NK-92 (cell line): ENCODE data around the gene WDR48.

Experiments used
- DNase-seq: peaks from one replicate; lab custom pipeline; 2025; ENCODE audit not compliant: unreplicated experiment; lab: John Stamatoyannopoulos, UW

The WDR48 gene

GRCh38 chr3:39137991-39138803 lies 86.4 kb downstream of the WDR48 start:
- DNase-seq: no peak

DNA sequence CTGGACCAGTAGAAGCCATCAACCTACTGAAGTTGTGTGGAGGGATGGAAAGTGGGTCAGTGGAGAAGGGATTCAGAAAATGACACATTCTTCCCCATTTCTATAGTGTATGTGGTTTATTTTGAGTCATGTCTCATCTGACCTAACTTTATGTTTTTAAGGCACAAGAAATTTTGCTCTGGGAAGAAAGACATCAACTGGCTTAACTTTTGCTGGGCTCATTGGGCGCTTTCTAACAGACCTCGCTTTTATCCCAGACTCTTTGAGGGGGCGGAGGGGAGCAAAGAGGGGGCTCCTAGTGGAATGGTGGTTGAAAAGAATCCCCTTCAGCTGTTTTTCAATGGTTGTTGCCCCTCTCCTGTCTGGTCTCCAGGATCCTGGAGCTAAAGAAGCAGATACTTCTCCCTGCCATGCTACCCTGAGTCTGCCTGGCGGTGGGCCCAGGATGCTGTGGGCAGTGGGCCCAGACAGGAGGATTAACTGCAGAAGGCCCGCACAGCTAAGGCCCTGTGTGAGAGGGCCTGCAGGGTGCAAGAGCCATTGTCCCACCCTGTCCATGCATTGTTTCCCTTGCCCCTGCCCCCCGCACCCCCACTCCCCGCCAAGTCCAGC lies 87.1 kb downstream of the WDR48 start:
- DNase-seq: no peak

GRCh38 chr3:39139442-39139841 lies 87.6 kb downstream of the WDR48 start:
- no peak for DNase-seq

- no peak for DNase-seq
Observed at GRCh38 chr3:39140341-39140971, 88.6 kb downstream of the WDR48 start.

GRCh38 chr3:39141171-39141995 lies 89.6 kb downstream of the WDR48 start:
- no peak for DNase-seq

DNA sequence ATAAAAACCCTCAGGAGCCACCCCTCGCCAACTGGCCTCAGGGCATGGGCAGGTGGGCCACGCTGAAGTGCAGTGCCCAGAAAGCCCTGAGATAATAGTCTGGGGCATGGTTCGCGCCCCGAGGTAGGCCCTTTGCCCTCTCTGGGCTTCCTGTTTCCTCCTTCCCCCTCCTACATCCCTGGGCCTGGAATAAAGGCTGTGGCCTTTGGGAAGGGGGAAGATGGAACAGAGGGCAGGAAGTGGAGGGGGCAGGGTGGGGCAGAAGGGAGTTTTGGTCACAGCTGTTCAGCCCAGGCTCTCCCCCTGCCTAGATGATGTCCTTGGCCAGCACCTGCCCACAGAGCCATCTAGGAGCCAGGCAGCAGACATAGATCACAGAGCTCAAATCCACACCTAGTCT lies 90.3 kb downstream of the WDR48 start:
- DNase-seq: no peak

- no peak for DNase-seq
Observed at GRCh38 chr3:39143051-39143885, 91.5 kb downstream of the WDR48 start.

DNA sequence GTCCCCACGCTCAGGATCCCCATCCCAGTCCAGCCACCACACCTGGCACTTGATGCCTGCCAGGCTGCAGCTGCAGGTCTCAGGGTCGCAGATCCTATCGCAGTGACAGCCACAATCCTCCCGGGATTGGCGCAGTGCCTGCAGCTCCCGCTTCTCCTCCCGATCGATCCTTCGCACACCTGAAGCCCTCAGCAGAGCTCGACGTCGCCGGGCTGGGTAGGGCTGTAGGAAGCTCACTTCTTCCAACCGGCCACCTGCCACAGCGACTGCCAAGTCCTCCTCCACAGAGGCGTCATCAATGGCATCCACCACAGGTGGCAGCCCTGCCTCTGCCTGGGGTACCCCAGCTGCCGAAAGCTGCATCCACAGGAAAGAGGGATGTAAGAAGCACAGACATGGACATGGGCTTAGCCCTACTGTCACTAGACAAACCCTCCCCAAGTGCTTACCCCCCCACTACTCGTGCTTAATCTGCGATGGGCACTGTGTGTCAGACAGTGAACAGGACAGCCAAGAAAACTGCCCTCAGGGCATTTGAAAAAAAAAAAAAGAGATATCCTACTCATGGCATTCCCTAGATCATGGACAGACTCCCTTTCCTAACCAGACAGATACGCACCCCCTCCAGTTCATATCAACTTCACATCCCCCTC lies 92.4 kb downstream of the WDR48 start:
- no peak for DNase-seq

GRCh38 chr3:39144748-39145380 lies 93.0 kb downstream of the WDR48 start:
- no peak for DNase-seq

DNA sequence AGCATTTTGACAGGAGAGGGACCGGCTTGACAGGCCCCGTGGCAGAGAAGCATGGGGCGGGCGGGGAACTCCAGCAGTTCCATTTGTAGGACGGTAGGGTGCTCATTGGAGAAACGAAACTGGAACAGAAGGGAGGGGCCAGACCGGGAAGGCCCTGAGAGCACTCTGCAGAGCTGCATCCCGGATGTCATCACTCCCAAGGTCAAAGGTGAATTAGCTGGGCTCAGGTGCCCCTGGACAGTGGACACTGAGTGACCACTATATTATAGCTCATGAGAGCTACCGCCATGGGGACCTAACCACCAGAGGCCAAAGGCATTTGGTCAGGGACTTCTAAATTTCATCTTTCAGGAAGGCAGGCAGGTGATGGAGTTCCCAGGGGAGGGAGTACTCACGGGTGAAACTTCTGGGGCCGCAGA lies 94.3 kb downstream of the WDR48 start:
- no peak for DNase-seq
